Astrocyte (in vitro differentiated cells and primary cell): ENCODE measurements around the gene SRGAP1. TPM values are rescaled to one million over a fixed set of nuclear protein-coding genes. Genes with fewer than 3 reads are reported as not detected.

Experiments used
- DNase-seq: peaks from one replicate; pipeline ENCODE4 v3.0.0-alpha.2; 2010; ENCODE audit warnings: low read depth
- FAIRE-seq: peaks from 2 replicates; lab custom pipeline; 2011; peaks lifted over from hg19 to GRCh38; lab: Jason Lieb, UNC
- H2AFZ ChIP-seq: 2 replicates; pipeline ENCODE4 v1.6.0; 2012; ENCODE audit warnings: low read depth, low read length, inconsistent platforms
- H3K27ac ChIP-seq: 2 replicates; pipeline ENCODE4 v1.5.1; 2011; ENCODE audit warnings: low read depth, low read length, inconsistent platforms
- H3K27me3 ChIP-seq: 2 replicates; pipeline ENCODE4 v1.6.0; 2011; ENCODE audit warnings: low read length, inconsistent platforms; ENCODE audit not compliant: insufficient read depth
- H3K36me3 ChIP-seq: 2 replicates; pipeline ENCODE4 v1.5.1; 2011; ENCODE audit warnings: low read length, inconsistent platforms; ENCODE audit not compliant: insufficient read depth
- H3K4me1 ChIP-seq: 2 replicates; pipeline ENCODE4 v1.5.1; 2011; ENCODE audit warnings: low read length, inconsistent platforms; ENCODE audit not compliant: insufficient read depth
- H3K4me2 ChIP-seq: 2 replicates; pipeline ENCODE4 v1.6.0; 2012; ENCODE audit warnings: low read length, inconsistent platforms
- H3K4me3 ChIP-seq: 2 replicates; pipeline ENCODE4 v1.5.1; 2011; ENCODE audit warnings: low read depth, mild to moderate bottlenecking, low read length, inconsistent platforms; ENCODE audit not compliant: insufficient read depth
- H3K79me2 ChIP-seq: 2 replicates; pipeline ENCODE4 v1.6.0; 2012; ENCODE audit warnings: mild to moderate bottlenecking, low read length, inconsistent platforms; ENCODE audit not compliant: insufficient read depth
- H3K9ac ChIP-seq: 2 replicates; pipeline ENCODE4 v1.6.0; 2012; ENCODE audit warnings: mild to moderate bottlenecking, low read length, inconsistent platforms
- H3K9me3 ChIP-seq: 2 replicates; pipeline ENCODE4 v1.5.1; 2012; ENCODE audit warnings: low read depth, mild to moderate bottlenecking, low read length, inconsistent platforms; ENCODE audit not compliant: insufficient read depth
- H4K20me1 ChIP-seq: 2 replicates; pipeline ENCODE4 v1.6.0; 2012; ENCODE audit warnings: low read length, inconsistent platforms; ENCODE audit not compliant: insufficient read depth
- H3K27ac Mint-ChIP-seq: one replicate; pipeline ENCODE4 v1.8.0; 2021; ENCODE audit warnings: mild to moderate bottlenecking, mixed read lengths; ENCODE audit not compliant: unreplicated experiment
- H3K27me3 Mint-ChIP-seq: one replicate; pipeline ENCODE4 v1.8.0; 2021; ENCODE audit warnings: low read depth, mixed read lengths; ENCODE audit not compliant: unreplicated experiment
- H3K36me3 Mint-ChIP-seq: one replicate; pipeline ENCODE4 v1.8.0; 2021; ENCODE audit warnings: low read depth, mixed read lengths; ENCODE audit not compliant: unreplicated experiment
- H3K4me1 Mint-ChIP-seq: one replicate; pipeline ENCODE4 v1.8.0; 2021; ENCODE audit warnings: low read depth, mixed read lengths; ENCODE audit not compliant: unreplicated experiment
- H3K4me3 Mint-ChIP-seq: one replicate; pipeline ENCODE4 v1.8.0; 2021; ENCODE audit warnings: mild to moderate bottlenecking, moderate library complexity, mixed read lengths; ENCODE audit not compliant: unreplicated experiment
- H3K9me3 Mint-ChIP-seq: one replicate; pipeline ENCODE4 v1.8.0; 2021; ENCODE audit warnings: mild to moderate bottlenecking, mixed read lengths; ENCODE audit not compliant: unreplicated experiment
- EZH2 ChIP-seq: IDR thresholded peaks from 2 replicates; pipeline ENCODE4 v1.6.1; 2012; ENCODE audit warnings: mild to moderate bottlenecking, low read length, inconsistent platforms; ENCODE audit not compliant: insufficient read depth
- total RNA-seq: library from RNA; stranded (reverse); gene quantifications from 2 replicates; pipeline ENCODE4 v1.2.1, GENCODE V29; 2021
- TF ChIP-seq, protein P1 (sequence below): IDR thresholded peaks from 2 replicates; pipeline ENCODE4 v1.5.1; 2011; ENCODE audit warnings: low read depth, mild to moderate bottlenecking, inconsistent platforms, low read length, moderate library complexity; ENCODE audit not compliant: insufficient read depth

Gene SRGAP1
- total RNA-seq, 1 donor from 2014 or later, result 15.2 TPM

DNA sequence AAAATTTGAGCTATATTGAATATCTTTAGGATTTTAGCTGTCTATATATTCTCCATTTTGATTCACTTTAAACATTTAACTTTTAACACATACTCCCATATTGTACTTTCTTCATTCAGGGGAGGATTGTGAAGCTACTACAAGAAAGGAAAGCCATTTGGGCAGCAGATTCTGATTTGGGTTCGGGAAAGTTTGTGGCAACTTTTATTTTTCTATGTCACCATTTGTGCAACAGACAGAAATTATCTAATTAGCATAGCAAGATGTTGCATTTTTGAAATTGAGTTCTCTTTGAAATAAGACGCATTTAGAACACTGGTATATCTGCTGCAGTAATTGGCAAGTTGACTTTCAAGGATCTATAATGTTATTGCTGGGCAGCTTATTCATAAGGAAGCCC is 243.3 kb downstream of the SRGAP1 start:
- Histone ChIP-seq H4K20me1 (no peaks in the 10 kb centered on the region), H3K4me1 (peaks cover 31% of the 10 kb centered on the region), H3K27ac (peak overlapping the region; percentile 92), H3K9ac (no peak overlapping the region), H2AFZ (no peak overlapping the region), H3K79me2 (no peaks in the 10 kb centered on the region), H3K36me3 (no peaks in the 10 kb centered on the region), H3K4me3 (no peak overlapping the region), H3K4me2 (peak overlapping the region; percentile 82), H3K9me3 (no peaks in the 10 kb centered on the region), H3K27me3 (no peaks in the 10 kb centered on the region)
- peaks cover 30% of the 10 kb centered on the region for H3K4me1 Mint-ChIP-seq
- peak overlapping the region; percentile 96 for H3K27ac Mint-ChIP-seq
- no peaks in the 10 kb centered on the region for H3K27me3 Mint-ChIP-seq
- no peak overlapping the region for H3K4me3 Mint-ChIP-seq
- FAIRE-seq (peak; percentile 50), DNase-seq (no peak)
- H3K36me3 Mint-ChIP-seq, result no peaks in the 10 kb centered on the region
- TF ChIP-seq, protein P1, sequence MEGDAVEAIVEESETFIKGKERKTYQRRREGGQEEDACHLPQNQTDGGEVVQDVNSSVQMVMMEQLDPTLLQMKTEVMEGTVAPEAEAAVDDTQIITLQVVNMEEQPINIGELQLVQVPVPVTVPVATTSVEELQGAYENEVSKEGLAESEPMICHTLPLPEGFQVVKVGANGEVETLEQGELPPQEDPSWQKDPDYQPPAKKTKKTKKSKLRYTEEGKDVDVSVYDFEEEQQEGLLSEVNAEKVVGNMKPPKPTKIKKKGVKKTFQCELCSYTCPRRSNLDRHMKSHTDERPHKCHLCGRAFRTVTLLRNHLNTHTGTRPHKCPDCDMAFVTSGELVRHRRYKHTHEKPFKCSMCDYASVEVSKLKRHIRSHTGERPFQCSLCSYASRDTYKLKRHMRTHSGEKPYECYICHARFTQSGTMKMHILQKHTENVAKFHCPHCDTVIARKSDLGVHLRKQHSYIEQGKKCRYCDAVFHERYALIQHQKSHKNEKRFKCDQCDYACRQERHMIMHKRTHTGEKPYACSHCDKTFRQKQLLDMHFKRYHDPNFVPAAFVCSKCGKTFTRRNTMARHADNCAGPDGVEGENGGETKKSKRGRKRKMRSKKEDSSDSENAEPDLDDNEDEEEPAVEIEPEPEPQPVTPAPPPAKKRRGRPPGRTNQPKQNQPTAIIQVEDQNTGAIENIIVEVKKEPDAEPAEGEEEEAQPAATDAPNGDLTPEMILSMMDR, result no peak
- TF ChIP-seq EZH2, result no peak
- no peaks in the 10 kb centered on the region for H3K9me3 Mint-ChIP-seq

DNA sequence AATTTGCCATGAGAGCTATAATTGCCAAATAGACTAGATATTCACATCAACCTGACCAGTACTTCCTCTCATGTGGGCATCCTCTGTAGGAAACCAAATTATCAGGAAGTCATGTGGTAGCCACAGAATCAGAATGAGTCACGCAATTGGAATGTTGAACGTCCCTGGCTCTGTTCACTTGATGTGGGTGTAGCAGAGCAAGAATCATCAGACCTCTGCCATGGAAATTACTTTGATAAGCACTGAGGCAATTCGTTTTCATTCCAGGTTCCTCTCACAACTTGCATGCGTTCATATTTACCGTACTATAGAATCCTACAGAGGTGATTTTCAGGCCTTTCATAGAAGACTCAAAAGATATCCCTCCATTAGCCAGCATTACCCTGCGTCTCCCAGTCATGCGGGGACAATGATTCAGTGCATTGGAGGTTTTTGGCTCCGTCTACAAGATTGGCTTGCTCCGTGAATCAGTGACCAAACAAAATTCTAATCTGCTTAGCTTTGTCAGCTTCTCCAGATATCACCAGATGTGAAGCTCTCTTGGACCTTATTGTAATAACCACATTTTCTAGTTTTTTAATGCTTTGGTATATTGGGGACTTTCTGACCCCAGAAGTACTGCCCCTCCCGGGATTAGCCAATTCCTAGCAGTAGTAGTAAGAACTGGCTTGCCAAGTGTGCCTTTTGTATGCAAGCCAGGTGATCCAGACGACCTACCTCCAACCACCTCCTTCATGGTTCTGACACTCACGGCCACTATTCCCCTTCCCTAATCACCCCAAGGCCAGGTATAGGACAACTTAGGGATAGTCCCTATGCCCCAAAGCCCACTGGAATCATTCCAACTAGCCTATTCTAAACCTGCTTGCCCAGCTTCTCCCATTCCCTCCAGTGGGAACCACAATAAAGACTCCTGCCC is 244.2 kb downstream of the SRGAP1 start:
- Histone ChIP-seq H3K4me2 (peak overlapping the region; percentile 82), H3K4me1 (peaks cover 25% of the 10 kb centered on the region), H4K20me1 (no peaks in the 10 kb centered on the region), H3K79me2 (no peaks in the 10 kb centered on the region), H3K4me3 (peak overlapping the region; percentile 45), H3K27me3 (no peaks in the 10 kb centered on the region), H3K36me3 (no peaks in the 10 kb centered on the region), H3K27ac (peak overlapping the region; percentile 92), H2AFZ (peak overlapping the region; percentile 53), H3K9me3 (no peaks in the 10 kb centered on the region), H3K9ac (peak overlapping the region; percentile 67)
- peaks cover 30% of the 10 kb centered on the region for H3K4me1 Mint-ChIP-seq
- DNase-seq (peak; percentile 96), FAIRE-seq (peak; percentile 100)
- H3K27ac Mint-ChIP-seq, result peak overlapping the region; percentile 96
- no peaks in the 10 kb centered on the region for H3K9me3 Mint-ChIP-seq
- no peak for TF ChIP-seq EZH2
- TF ChIP-seq, protein P1, result no peak
- H3K4me3 Mint-ChIP-seq, result no peak overlapping the region
- H3K36me3 Mint-ChIP-seq, result no peaks in the 10 kb centered on the region
- no peaks in the 10 kb centered on the region for H3K27me3 Mint-ChIP-seq

DNA sequence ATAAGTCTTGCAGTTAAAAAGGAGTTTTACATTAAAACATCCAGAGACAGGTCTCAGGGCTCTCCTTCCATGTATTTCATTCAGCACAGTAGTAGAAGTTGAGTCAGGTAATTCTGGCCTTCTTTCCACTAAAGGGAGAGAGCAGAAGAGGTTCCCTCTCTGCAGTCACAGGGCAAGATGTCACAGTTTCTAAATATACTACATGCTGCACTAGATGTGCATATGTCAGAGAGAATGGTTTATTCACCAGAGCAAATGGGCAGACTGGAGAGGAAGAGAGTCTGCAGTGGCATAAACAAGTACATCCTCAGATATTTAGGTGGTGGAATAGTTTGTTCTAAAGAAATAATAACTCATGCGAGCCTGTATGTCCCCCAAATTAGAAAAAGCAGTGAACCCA is 245.5 kb downstream of the SRGAP1 start:
- no peak overlapping the region for H3K27ac ChIP-seq
- FAIRE-seq, result no peak
- H3K9me3 Mint-ChIP-seq, result no peaks in the 10 kb centered on the region
- H3K9me3 ChIP-seq, result no peaks in the 10 kb centered on the region
- no peak overlapping the region for H3K4me3 Mint-ChIP-seq
- no peak overlapping the region for H3K4me3 ChIP-seq
- no peak for DNase-seq
- peaks cover 23% of the 10 kb centered on the region for H3K4me1 ChIP-seq
- no peaks in the 10 kb centered on the region for H3K27me3 Mint-ChIP-seq
- no peak overlapping the region for H3K9ac ChIP-seq
- H4K20me1 ChIP-seq, result no peaks in the 10 kb centered on the region
- TF ChIP-seq, protein P1, result no peak
- no peak for TF ChIP-seq EZH2
- H3K36me3 Mint-ChIP-seq, result no peaks in the 10 kb centered on the region
- no peak overlapping the region for H2AFZ ChIP-seq
- H3K4me1 Mint-ChIP-seq, result peaks cover 30% of the 10 kb centered on the region
- no peaks in the 10 kb centered on the region for H3K36me3 ChIP-seq
- H3K79me2 ChIP-seq, result no peaks in the 10 kb centered on the region
- no peaks in the 10 kb centered on the region for H3K27me3 ChIP-seq
- no peak overlapping the region for H3K27ac Mint-ChIP-seq
- no peak overlapping the region for H3K4me2 ChIP-seq
